Peyer's patch (tissue), 4 donors: ENCODE results near the gene ADORA2B. TPM values are rescaled to one million over a fixed set of nuclear protein-coding genes. Genes with fewer than 3 reads are reported as not detected.

Source experiments
- DNase-seq, 3 donors: peaks; one replicate each; pipeline ENCODE4 v3.0.0-alpha.2; 2017 to 2019
- H3K27ac ChIP-seq, 4 donors: fragments of 200-600 bp; sonication (generic); one replicate each; pipeline ENCODE4 v1.5.1; 2016 to 2019
- H3K27me3 ChIP-seq, 2 donors: fragments of 200-600 bp; sonication (generic); one replicate each; pipeline ENCODE4 v1.5.1; 2019
- H3K36me3 ChIP-seq, 3 donors: fragments of 200-600 bp; sonication (generic); one replicate each; pipeline ENCODE4 v1.5.1; 2016 to 2019
- H3K4me1 ChIP-seq, 4 donors: fragments of 200-600 bp; sonication (generic); one replicate each; pipeline ENCODE4 v1.5.1; 2016 to 2019
- H3K4me3 ChIP-seq, 4 donors: fragments of 200-600 bp; sonication (generic); 1 replicate in 3 of 4; 2 replicates in 1 of 4; pipeline ENCODE4 v1.5.1; 2016 to 2019; ENCODE audit warnings: mild to moderate bottlenecking in 1 of 4
- H3K9me3 ChIP-seq, 4 donors: fragments of 200-600 bp; sonication (generic); one replicate each; pipeline ENCODE4 v1.5.1; 2016 to 2019; ENCODE audit warnings: mild to moderate bottlenecking in 1 of 4
- CTCF ChIP-seq, 6 experiments: fragments of 450-650 bp in 4 of 6; fragments of 200-600 bp in 2 of 6; sonication (generic) in 1 of 6; IDR thresholded peaks; one replicate each; pipeline ENCODE4 v1.5.1; 2017 to 2019; ENCODE audit warnings: antibody characterized with exemption in 6 of 6, mild to moderate bottlenecking in 3 of 6, moderate library complexity in 1 of 6
- POLR2A ChIP-seq, 2 donors: fragments of 450-650 bp; IDR thresholded peaks; one replicate each; pipeline ENCODE4 v1.5.1; 2017; ENCODE audit warnings: antibody characterized with exemption in 2 of 2, mild to moderate bottlenecking in 2 of 2, moderate library complexity in 2 of 2
- total RNA-seq, 4 donors: library from RNA; depleted of rRNA; stranded (reverse); fragments of >200 nt; gene quantifications; one replicate each; pipeline ENCODE4 v1.1.0, GENCODE V29; 2016

ADORA2B gene
- total RNA-seq, 4 donors from 2014 or later: 7.2 to 16.5 (median 11.6) TPM

- H3K9me3 ChIP-seq: peaks cover 0 to 5% (median 0%) of the 10 kb centered on the region in 4 donors
- DNase-seq: no peak
- no peak for TF ChIP-seq POLR2A (IDR thresholded peaks at IDR 0.05)
- TF ChIP-seq CTCF (IDR thresholded peaks at IDR 0.05): no peak
- H3K36me3 ChIP-seq: peaks cover 0 to 24% (median 0%) of the 10 kb centered on the region in 3 donors
- H3K27me3 ChIP-seq: no peaks in the 10 kb centered on the region
- no peak overlapping the region for H3K4me3 ChIP-seq
- H3K27ac ChIP-seq: peak overlapping the region in 1 of 4 donors; percentile 96
- H3K4me1 ChIP-seq: peaks cover 0 to 13% (median 9%) of the 10 kb centered on the region in 4 donors
Observed at GRCh38 chr17:15998031-15998562, 53.2 kb downstream of the ADORA2B start.

- H3K27ac ChIP-seq: peak within 1 kb of the TSS; percentile 90 to 99 (median 96)
- peaks cover 0 to 13% (median 9%) of the 10 kb centered on the region in 4 donors for H3K4me1 ChIP-seq
- peaks cover 0 to 32% (median 0%) of the 10 kb centered on the region in 3 donors for H3K36me3 ChIP-seq
- no peaks in the 10 kb centered on the region for H3K27me3 ChIP-seq
- TF ChIP-seq POLR2A (IDR thresholded peaks at IDR 0.05): peak; percentile 97
- peak in 1 of 6 experiments; percentile 28 for TF ChIP-seq CTCF (IDR thresholded peaks at IDR 0.05)
- peak within 1 kb of the TSS; percentile 67 to 91 (median 78) for H3K4me3 ChIP-seq
- peaks cover 0 to 5% (median 0%) of the 10 kb centered on the region in 4 donors for H3K9me3 ChIP-seq
- DNase-seq: peak; percentile 97 to 99 (median 99)
Observed at GRCh38 chr17:15999141-15999973, 54.4 kb downstream of the ADORA2B start, which contains the start of the genes TTC19 and ZSWIM7. TSS of gene TTC19 (plus strand) at chr17:15999824. CDS start at chr17:15999849, 25 bp downstream. TSS of gene ZSWIM7 (minus strand) at chr17:15999704. CDS start at chr17:15999594, 110 bp downstream.

GRCh38 chr17:15999974-16000827 lies 55.3 kb downstream of the ADORA2B start:
- no peak for DNase-seq
- TF ChIP-seq POLR2A (IDR thresholded peaks at IDR 0.05) (no peak), CTCF (IDR thresholded peaks at IDR 0.05) (peak in 1 of 6 experiments; percentile 3)
- Histone ChIP-seq H3K36me3 (peaks cover 0 to 41% (median 0%) of the 10 kb centered on the region in 3 donors), H3K4me1 (peaks cover 0 to 13% (median 9%) of the 10 kb centered on the region in 4 donors), H3K27ac (peak overlapping the region; percentile 90 to 99 (median 96)), H3K4me3 (peak overlapping the region; percentile 67 to 91 (median 78)), H3K27me3 (no peaks in the 10 kb centered on the region), H3K9me3 (peaks cover 0 to 5% (median 0%) of the 10 kb centered on the region in 4 donors)

- DNase-seq: no peak
- Histone ChIP-seq H3K4me3 (peak overlapping the region in 2 of 4 donors; percentile 76 to 91), H3K27me3 (no peaks in the 10 kb centered on the region), H3K27ac (no peak overlapping the region), H3K36me3 (peaks cover 0 to 52% (median 0%) of the 10 kb centered on the region in 3 donors), H3K9me3 (peaks cover 0 to 5% (median 0%) of the 10 kb centered on the region in 4 donors), H3K4me1 (peaks cover 0 to 13% (median 9%) of the 10 kb centered on the region in 4 donors)
- no peak for TF ChIP-seq CTCF (IDR thresholded peaks at IDR 0.05)
- TF ChIP-seq POLR2A (IDR thresholded peaks at IDR 0.05): no peak
Observed at GRCh38 chr17:16001226-16001897, 56.4 kb downstream of the ADORA2B start.
